ENCODE measurements around the gene BYSL.

DNA sequence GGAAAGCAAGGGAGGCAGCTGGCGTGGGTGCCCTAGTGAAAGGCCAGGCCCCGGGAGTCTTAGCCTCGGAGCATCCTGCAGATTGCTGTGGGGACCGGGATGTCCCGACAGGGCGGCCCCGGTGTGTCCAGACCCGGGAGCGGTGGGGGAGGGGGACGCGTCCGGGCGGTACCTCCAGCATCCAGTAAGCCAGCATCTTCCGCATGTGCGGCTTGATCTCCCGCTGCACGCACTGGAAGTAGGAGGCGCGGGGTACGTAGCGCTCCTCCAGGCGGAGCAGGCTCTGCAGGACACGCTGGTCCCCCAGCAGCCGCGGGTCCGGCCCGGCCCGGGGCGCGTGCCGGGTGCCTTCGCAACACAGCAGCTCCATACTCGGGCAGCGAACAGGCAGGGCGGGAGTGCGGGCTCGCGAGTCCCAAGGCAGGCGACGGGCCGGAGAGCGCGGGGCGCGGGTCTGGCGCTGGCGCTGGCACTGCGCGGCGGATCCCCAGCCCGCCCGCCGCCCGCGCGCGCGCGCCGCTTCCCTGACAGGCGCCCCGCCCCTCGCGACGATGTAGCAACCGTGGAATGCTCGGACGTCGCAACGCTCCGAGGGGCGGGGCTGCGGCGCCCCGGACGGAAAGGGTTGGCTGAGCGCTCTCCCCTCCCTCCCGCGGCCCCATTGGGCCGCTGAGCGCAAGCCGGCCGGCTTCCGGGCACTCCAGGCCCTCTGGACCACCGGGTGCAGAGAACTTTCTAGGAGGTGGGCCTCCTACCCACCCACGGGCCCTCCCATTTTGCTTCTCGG lies 20.2 kb downstream of the BYSL start, which contains the start of gene CCND3:
- TF ChIP-seq, protein P1, sequence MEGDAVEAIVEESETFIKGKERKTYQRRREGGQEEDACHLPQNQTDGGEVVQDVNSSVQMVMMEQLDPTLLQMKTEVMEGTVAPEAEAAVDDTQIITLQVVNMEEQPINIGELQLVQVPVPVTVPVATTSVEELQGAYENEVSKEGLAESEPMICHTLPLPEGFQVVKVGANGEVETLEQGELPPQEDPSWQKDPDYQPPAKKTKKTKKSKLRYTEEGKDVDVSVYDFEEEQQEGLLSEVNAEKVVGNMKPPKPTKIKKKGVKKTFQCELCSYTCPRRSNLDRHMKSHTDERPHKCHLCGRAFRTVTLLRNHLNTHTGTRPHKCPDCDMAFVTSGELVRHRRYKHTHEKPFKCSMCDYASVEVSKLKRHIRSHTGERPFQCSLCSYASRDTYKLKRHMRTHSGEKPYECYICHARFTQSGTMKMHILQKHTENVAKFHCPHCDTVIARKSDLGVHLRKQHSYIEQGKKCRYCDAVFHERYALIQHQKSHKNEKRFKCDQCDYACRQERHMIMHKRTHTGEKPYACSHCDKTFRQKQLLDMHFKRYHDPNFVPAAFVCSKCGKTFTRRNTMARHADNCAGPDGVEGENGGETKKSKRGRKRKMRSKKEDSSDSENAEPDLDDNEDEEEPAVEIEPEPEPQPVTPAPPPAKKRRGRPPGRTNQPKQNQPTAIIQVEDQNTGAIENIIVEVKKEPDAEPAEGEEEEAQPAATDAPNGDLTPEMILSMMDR (IDR thresholded peaks at IDR 0.05) = peak in 1 of 4 experiments; percentile 3
- TF ChIP-seq POLR2A (IDR thresholded peaks at IDR 0.05) = peak; percentile 22 to 64
